HL-60 (cell line): Measurements from ENCODE around the gene OPRD1.

Experiments used
- DNase-seq, 2 experiments: peaks; one replicate each; pipeline ENCODE4 v3.0.0-alpha.2; 2010 to 2020; ENCODE audit warnings: low read depth in 1 of 2, low spot score in 1 of 2
- H3K27ac ChIP-seq: fragments of 250-450 bp; sonication (Bioruptor Pico); replicated peaks from 2 replicates; pipeline ENCODE4 v1.5.1; 2020; ENCODE audit warnings: mild to moderate bottlenecking, moderate library complexity
- H3K27me3 ChIP-seq: fragments of 250-450 bp; sonication (Bioruptor Pico); 2 replicates; pipeline ENCODE4 v1.5.1; 2021; ENCODE audit warnings: mild to moderate bottlenecking, moderate library complexity; ENCODE audit not compliant: insufficient read depth, poor library complexity, severe bottlenecking
- H3K4me3 ChIP-seq: replicated peaks from 2 replicates; pipeline ENCODE4 v1.5.1; 2011; ENCODE audit warnings: mild to moderate bottlenecking, control low read depth, low read length; ENCODE audit not compliant: insufficient read depth
- GABPA ChIP-seq: IDR thresholded peaks from 2 replicates; pipeline ENCODE4 v1.6.1; 2012; ENCODE audit warnings: low read depth
- POLR2AphosphoS5 ChIP-seq: IDR thresholded peaks from 2 replicates; pipeline ENCODE4 v1.6.1; 2012; ENCODE audit warnings: low read depth
- SPI1 ChIP-seq: IDR thresholded peaks from 2 replicates; pipeline ENCODE4 v1.6.1; 2012; ENCODE audit warnings: low read depth, mild to moderate bottlenecking, borderline replicate concordance
- TF ChIP-seq, protein P1 (sequence below): IDR thresholded peaks from one replicate; pipeline ENCODE4 v1.5.1; 2011; ENCODE audit warnings: low read length, control low read depth, inconsistent platforms; ENCODE audit not compliant: insufficient read depth
- TF ChIP-seq, protein P2 (sequence below): IDR thresholded peaks from 2 replicates; pipeline ENCODE4 v1.6.1; 2012; ENCODE audit warnings: low read depth; ENCODE audit not compliant: insufficient replicate concordance

OPRD1 gene

DNA sequence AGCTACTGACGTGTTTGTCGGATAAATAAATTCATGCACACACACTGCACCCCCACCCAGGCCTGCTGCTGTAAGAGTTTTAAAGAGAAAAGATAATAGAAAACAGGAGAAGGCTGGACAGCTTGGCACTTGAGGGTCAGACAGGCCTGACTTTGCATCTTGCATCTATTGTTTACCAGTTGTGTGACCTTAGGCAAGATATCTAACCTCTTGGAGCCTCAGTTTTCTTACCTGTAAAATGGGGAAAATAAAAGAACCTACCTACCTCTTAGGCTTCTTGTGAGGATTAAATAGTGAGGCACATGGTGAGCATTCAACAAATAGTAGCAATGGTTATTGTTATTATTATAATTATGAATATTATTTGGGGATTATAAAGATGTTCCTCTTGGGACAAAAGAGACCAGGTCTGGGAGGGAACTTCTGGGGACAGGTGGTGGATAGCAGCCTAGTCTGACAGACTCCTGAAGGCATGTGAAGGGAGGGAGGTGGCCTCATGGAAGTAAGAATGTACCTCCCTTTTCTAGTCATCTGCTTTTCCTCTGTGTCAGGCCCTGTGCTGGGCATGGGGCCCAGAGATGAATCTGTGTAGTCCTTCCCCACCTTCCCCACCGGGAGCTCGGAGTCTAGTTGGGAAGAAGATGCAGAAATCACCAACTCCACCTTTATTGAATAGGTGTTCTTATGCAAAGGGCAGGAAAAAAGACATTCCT lies 84.1 kb downstream of the OPRD1 start:
- Histone ChIP-seq H3K4me3 (no peak overlapping the region), H3K27me3 (no peaks in the 10 kb centered on the region), H3K27ac (no peak overlapping the region)
- no peak for DNase-seq
- TF ChIP-seq SPI1 (no peak), POLR2AphosphoS5 (no peak), GABPA (no peak)
- TF ChIP-seq, protein P1, sequence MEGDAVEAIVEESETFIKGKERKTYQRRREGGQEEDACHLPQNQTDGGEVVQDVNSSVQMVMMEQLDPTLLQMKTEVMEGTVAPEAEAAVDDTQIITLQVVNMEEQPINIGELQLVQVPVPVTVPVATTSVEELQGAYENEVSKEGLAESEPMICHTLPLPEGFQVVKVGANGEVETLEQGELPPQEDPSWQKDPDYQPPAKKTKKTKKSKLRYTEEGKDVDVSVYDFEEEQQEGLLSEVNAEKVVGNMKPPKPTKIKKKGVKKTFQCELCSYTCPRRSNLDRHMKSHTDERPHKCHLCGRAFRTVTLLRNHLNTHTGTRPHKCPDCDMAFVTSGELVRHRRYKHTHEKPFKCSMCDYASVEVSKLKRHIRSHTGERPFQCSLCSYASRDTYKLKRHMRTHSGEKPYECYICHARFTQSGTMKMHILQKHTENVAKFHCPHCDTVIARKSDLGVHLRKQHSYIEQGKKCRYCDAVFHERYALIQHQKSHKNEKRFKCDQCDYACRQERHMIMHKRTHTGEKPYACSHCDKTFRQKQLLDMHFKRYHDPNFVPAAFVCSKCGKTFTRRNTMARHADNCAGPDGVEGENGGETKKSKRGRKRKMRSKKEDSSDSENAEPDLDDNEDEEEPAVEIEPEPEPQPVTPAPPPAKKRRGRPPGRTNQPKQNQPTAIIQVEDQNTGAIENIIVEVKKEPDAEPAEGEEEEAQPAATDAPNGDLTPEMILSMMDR: no peak
- TF ChIP-seq, protein P2, sequence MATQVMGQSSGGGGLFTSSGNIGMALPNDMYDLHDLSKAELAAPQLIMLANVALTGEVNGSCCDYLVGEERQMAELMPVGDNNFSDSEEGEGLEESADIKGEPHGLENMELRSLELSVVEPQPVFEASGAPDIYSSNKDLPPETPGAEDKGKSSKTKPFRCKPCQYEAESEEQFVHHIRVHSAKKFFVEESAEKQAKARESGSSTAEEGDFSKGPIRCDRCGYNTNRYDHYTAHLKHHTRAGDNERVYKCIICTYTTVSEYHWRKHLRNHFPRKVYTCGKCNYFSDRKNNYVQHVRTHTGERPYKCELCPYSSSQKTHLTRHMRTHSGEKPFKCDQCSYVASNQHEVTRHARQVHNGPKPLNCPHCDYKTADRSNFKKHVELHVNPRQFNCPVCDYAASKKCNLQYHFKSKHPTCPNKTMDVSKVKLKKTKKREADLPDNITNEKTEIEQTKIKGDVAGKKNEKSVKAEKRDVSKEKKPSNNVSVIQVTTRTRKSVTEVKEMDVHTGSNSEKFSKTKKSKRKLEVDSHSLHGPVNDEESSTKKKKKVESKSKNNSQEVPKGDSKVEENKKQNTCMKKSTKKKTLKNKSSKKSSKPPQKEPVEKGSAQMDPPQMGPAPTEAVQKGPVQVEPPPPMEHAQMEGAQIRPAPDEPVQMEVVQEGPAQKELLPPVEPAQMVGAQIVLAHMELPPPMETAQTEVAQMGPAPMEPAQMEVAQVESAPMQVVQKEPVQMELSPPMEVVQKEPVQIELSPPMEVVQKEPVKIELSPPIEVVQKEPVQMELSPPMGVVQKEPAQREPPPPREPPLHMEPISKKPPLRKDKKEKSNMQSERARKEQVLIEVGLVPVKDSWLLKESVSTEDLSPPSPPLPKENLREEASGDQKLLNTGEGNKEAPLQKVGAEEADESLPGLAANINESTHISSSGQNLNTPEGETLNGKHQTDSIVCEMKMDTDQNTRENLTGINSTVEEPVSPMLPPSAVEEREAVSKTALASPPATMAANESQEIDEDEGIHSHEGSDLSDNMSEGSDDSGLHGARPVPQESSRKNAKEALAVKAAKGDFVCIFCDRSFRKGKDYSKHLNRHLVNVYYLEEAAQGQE: no peak

DNA sequence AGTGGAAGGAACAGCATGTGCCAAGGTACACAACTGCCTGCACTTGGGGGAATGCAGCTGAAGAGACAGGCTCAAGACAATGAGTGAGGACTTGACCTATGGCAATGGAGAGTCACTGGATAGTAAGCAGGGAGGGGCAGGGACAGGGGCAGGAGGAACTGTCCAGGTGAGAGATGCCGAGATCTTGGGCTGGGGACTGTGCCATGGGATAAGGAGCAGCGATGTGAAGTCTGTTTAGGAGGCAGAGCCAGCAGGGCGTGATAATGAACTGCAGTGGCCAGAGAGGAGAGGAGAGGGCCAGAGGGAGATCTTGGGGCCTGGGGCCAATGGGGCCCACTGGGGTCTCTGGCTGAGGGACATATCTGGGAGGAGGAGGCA lies 84.6 kb downstream of the OPRD1 start:
- H3K27ac ChIP-seq: no peak overlapping the region
- TF ChIP-seq, protein P2: no peak
- TF ChIP-seq, protein P1: no peak
- DNase-seq: no peak
- H3K4me3 ChIP-seq: no peak overlapping the region
- H3K27me3 ChIP-seq: no peaks in the 10 kb centered on the region

DNA sequence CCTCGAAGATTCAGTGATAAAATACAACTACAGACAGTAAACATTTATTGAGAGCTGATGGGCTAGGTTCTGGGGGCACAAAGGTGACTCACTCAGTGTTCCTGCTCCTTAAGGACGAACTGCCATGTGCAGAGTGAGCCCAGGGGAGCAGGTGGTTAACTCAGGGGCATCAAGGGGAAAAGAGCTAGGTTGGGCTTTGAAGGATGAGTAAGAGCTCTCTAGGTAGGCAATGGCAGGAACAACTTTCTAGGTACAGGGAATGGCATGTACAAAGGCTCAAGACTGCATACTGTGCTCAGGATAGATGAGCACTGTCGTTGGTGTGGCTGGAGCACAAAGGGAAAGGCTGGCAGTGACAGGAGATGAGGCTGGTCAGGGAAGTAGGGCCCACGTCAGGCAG lies 85.8 kb downstream of the OPRD1 start:
- TF ChIP-seq, protein P1: no peak
- TF ChIP-seq, protein P2: no peak
- TF ChIP-seq GABPA (no peak), SPI1 (no peak)
- no peak overlapping the region for H3K27ac ChIP-seq

More for the DNA sequence above, 85.8 kb downstream of the OPRD1 start:
- H3K27me3 ChIP-seq: no peaks in the 10 kb centered on the region
- H3K4me3 ChIP-seq: no peak overlapping the region
- no peak for DNase-seq
